Skeletal muscle tissue (tissue), 4 donors: ENCODE results near the gene MTNR1A. TPM values are rescaled to one million over a fixed set of nuclear protein-coding genes. Genes with fewer than 3 reads are reported as not detected.
"Not testable (repeated sequence)": the region's sequence is repeated elsewhere in the genome, so short reads cannot be mapped to it uniquely, and the experiment has no call there.

Source experiments
- H3K27ac ChIP-seq: one replicate; pipeline ENCODE4 v1.7.0; 2013; ENCODE audit warnings: mild to moderate bottlenecking, low read depth, low read length, inconsistent platforms
- H3K27me3 ChIP-seq, 3 donors: one replicate each; pipeline ENCODE4 v1.7.0; 2013; ENCODE audit warnings: low read length in 3 of 3; ENCODE audit not compliant: control insufficient read depth in 3 of 3, insufficient read depth in 3 of 3
- H3K36me3 ChIP-seq, 3 donors: one replicate each; pipeline ENCODE4 v1.7.0; 2013; ENCODE audit warnings: low read length in 3 of 3; ENCODE audit not compliant: control insufficient read depth in 3 of 3, insufficient read depth in 3 of 3
- H3K4me1 ChIP-seq, 3 donors: one replicate each; pipeline ENCODE4 v1.7.0; 2013; ENCODE audit warnings: low read length in 3 of 3, mild to moderate bottlenecking in 3 of 3; ENCODE audit not compliant: control insufficient read depth in 3 of 3, insufficient read depth in 3 of 3
- H3K4me3 ChIP-seq, 3 donors: one replicate each; pipeline ENCODE4 v1.7.0; 2013; ENCODE audit warnings: low read length in 3 of 3
- H3K9ac ChIP-seq, 3 donors: one replicate each; pipeline ENCODE4 v1.7.0; 2013; ENCODE audit warnings: low read length in 3 of 3, mild to moderate bottlenecking in 3 of 3, moderate library complexity in 2 of 3, low read depth in 1 of 3
- H3K9me3 ChIP-seq, 3 donors: one replicate each; pipeline ENCODE4 v1.7.0; 2013; ENCODE audit warnings: low read length in 3 of 3; ENCODE audit not compliant: control insufficient read depth in 3 of 3
- total RNA-seq: library from RNA; depleted of rRNA; stranded (reverse); fragments of >200 nt; gene quantifications from one replicate; pipeline ENCODE4 v1.2.3, GENCODE V29; 2014
- donor health status: Osteomylitis.

The MTNR1A gene
- total RNA-seq, 1 donor from 2014 or later, result not detected

GRCh38 chr4:186543206-186543605 lies 12.2 kb downstream of the MTNR1A start:
- H3K27me3 ChIP-seq, result peaks cover 0 to 11% (median 2%) of the 10 kb centered on the region in 3 donors
- no peak overlapping the region for H3K9ac ChIP-seq
- H3K4me1 ChIP-seq, result no peaks in the 10 kb centered on the region
- no peak overlapping the region for H3K4me3 ChIP-seq
- peaks cover 0 to 2% (median 0%) of the 10 kb centered on the region in 3 donors for H3K9me3 ChIP-seq
- H3K36me3 ChIP-seq, result no peaks in the 10 kb centered on the region
- no peak overlapping the region for H3K27ac ChIP-seq

- Histone ChIP-seq H3K27ac (no peak overlapping the region), H3K4me3 (no peak overlapping the region), H3K36me3 (no peaks in the 10 kb centered on the region), H3K4me1 (no peaks in the 10 kb centered on the region), H3K27me3 (peaks cover 0 to 7% (median 0%) of the 10 kb centered on the region in 3 donors), H3K9ac (no peak overlapping the region), H3K9me3 (no peaks in the 10 kb centered on the region)
Measured at GRCh38 chr4:186541801-186542200, 13.6 kb downstream of the MTNR1A start.

- H3K27ac ChIP-seq, result no peak overlapping the region
- no peak overlapping the region for H3K9ac ChIP-seq
- no peak overlapping the region for H3K4me3 ChIP-seq
- H3K9me3 ChIP-seq, result no peaks in the 10 kb centered on the region
- no peaks in the 10 kb centered on the region for H3K4me1 ChIP-seq
- no peaks in the 10 kb centered on the region for H3K36me3 ChIP-seq
- H3K27me3 ChIP-seq, result no peaks in the 10 kb centered on the region
Measured at GRCh38 chr4:186537843-186538521, 17.4 kb downstream of the MTNR1A start.

- no peaks in the 10 kb centered on the region for H3K9me3 ChIP-seq
- no peaks in the 10 kb centered on the region for H3K27me3 ChIP-seq
- H3K4me3 ChIP-seq, result no peak overlapping the region
- no peak overlapping the region for H3K27ac ChIP-seq
- no peaks in the 10 kb centered on the region for H3K4me1 ChIP-seq
- no peak overlapping the region for H3K9ac ChIP-seq
- no peaks in the 10 kb centered on the region for H3K36me3 ChIP-seq
Measured at GRCh38 chr4:186536285-186536684, 19.1 kb downstream of the MTNR1A start.

- Histone ChIP-seq H3K9me3 (no peaks in the 10 kb centered on the region), H3K4me3 (no peak overlapping the region), H3K9ac (no peak overlapping the region), H3K4me1 (no peaks in the 10 kb centered on the region), H3K36me3 (no peaks in the 10 kb centered on the region), H3K27ac (no peak overlapping the region), H3K27me3 (no peaks in the 10 kb centered on the region)
Measured at GRCh38 chr4:186534056-186534455, 21.3 kb downstream of the MTNR1A start.

GRCh38 chr4:186523927-186524326 lies 31.4 kb downstream of the MTNR1A start:
- H3K27me3 ChIP-seq, H3K4me3 ChIP-seq, H3K27ac ChIP-seq, H3K9ac ChIP-seq, H3K9me3 ChIP-seq, H3K4me1 ChIP-seq, H3K36me3 ChIP-seq: not testable (repeated sequence)

- Histone ChIP-seq H3K9me3 (no peaks in the 10 kb centered on the region), H3K4me1 (no peaks in the 10 kb centered on the region), H3K9ac (no peak overlapping the region), H3K36me3 (no peaks in the 10 kb centered on the region), H3K27ac (no peak overlapping the region), H3K27me3 (no peaks in the 10 kb centered on the region), H3K4me3 (no peak overlapping the region)
Measured at GRCh38 chr4:186516287-186516686, 39.1 kb downstream of the MTNR1A start.

- H3K9me3 ChIP-seq, result peaks cover 2 to 4% (median 4%) of the 10 kb centered on the region in 3 donors
- no peak overlapping the region for H3K27ac ChIP-seq
- H3K4me1 ChIP-seq, result no peaks in the 10 kb centered on the region
- no peaks in the 10 kb centered on the region for H3K27me3 ChIP-seq
- no peak overlapping the region for H3K9ac ChIP-seq
- no peak overlapping the region for H3K4me3 ChIP-seq
- H3K36me3 ChIP-seq, result no peaks in the 10 kb centered on the region
Measured at GRCh38 chr4:186514271-186514950, 41.0 kb downstream of the MTNR1A start.

GRCh38 chr4:186504771-186505170 lies 50.6 kb downstream of the MTNR1A start:
- not testable (repeated sequence) for H3K4me1 ChIP-seq, H3K9me3 ChIP-seq, H3K27me3 ChIP-seq, H3K9ac ChIP-seq, H3K36me3 ChIP-seq, H3K4me3 ChIP-seq, H3K27ac ChIP-seq

- H3K4me1 ChIP-seq, result no peaks in the 10 kb centered on the region
- no peaks in the 10 kb centered on the region for H3K36me3 ChIP-seq
- peaks cover 0 to 2% (median 0%) of the 10 kb centered on the region in 3 donors for H3K9me3 ChIP-seq
- no peak overlapping the region for H3K27ac ChIP-seq
- H3K27me3 ChIP-seq, result no peaks in the 10 kb centered on the region
- no peak overlapping the region for H3K9ac ChIP-seq
- no peak overlapping the region for H3K4me3 ChIP-seq
Measured at GRCh38 chr4:186502231-186502630, 53.1 kb downstream of the MTNR1A start.
